Measurements from ENCODE around the gene CARMIL1. TPM values are rescaled to one million over a fixed set of nuclear protein-coding genes. Genes with fewer than 3 reads are reported as not detected.

CARMIL1 gene
- polyA plus RNA-seq, 1 of the 3 experiments (the other 2 are of a cell fraction) = 1.7 TPM

- Histone ChIP-seq H2AFZ (ENCODE audit: low read depth) (no peak overlapping the region), H3K9me2 (no peaks in the 10 kb centered on the region), H3K4me1 (ENCODE audit: control insufficient read depth in 1 of 2, insufficient read depth in 2 of 2, low read depth in 1 of 2, low read length in 1 of 2) (peaks cover 0 to 15% of the 10 kb centered on the region in 2 experiments), H3K79me2 (ENCODE audit: insufficient read depth) (no peaks in the 10 kb centered on the region), H3K36me3 (replicated peaks in 1 of 2; ENCODE audit: control insufficient read depth in 1 of 2, insufficient read depth in 2 of 2, low read length in 1 of 2) (no peaks in the 10 kb centered on the region), H3K27ac (ENCODE audit: low read depth in 2 of 2, low read length in 1 of 2) (no peak overlapping the region), H3K4me2 (no peak overlapping the region), H3K4me3 (ENCODE audit: low read depth in 2 of 2, low read length in 1 of 2) (no peak overlapping the region), H3K9me3 (no peaks in the 10 kb centered on the region), H3K9ac (no peak overlapping the region), H3F3A (replicated peaks; ENCODE audit: insufficient read depth) (peaks cover 16% of the 10 kb centered on the region), H4K20me1 (ENCODE audit: insufficient read depth) (no peaks in the 10 kb centered on the region), H3K27me3 (ENCODE audit: insufficient read depth) (no peaks in the 10 kb centered on the region)
- TF ChIP-seq FOXJ3 (CRISPR knock-in tag; IDR thresholded peaks at IDR 0.05) (no peak), USF1 (IDR thresholded peaks at IDR 0.05; ENCODE audit: borderline replicate concordance, low read depth) (no peak), SMC3 (IDR thresholded peaks at IDR 0.05; ENCODE audit: low read depth, low read length) (no peak), PBX3 (IDR thresholded peaks at IDR 0.05) (no peak), FOXM1 (IDR thresholded peaks at IDR 0.05; ENCODE audit: low read depth) (no peak), YY1 (IDR thresholded peaks at IDR 0.05; ENCODE audit: low read depth) (no peak), MEF2A (IDR thresholded peaks at IDR 0.05; ENCODE audit: borderline replicate concordance, low read depth) (no peak), RXRA (IDR thresholded peaks at IDR 0.05; ENCODE audit: borderline replicate concordance, low read depth) (no peak), GATA2 (CRISPR knock-in tag; IDR thresholded peaks at IDR 0.05) (no peak), SIN3A (IDR thresholded peaks at IDR 0.05; ENCODE audit: borderline replicate concordance, low read depth, low read length) (no peak), MAX (IDR thresholded peaks at IDR 0.05; ENCODE audit: low read depth) (no peak), MXI1 (IDR thresholded peaks at IDR 0.05; ENCODE audit: low read depth, low read length) (no peak)
- CTCF ChIA-PET = interaction anchor here (0.6 to 3.3 kb wide), 4 partner anchors 16 to 283 kb away, joined by 3 to 16 read pairs (median 8); no protein-coding TSS in a partner anchor
- POLR2A ChIA-PET = no interaction called here
- no peak for DNase-seq
- WGBS (ENCODE audit: low lambda C conversion rate) = 92% methylated on average over 6 of the region's 6 CpGs
These were observed 226.8 kb downstream of the CARMIL1 start for GRCh38 chr6:25506020-25506419.

- ChIA-PET CTCF (interaction anchor here (1.3 to 2.7 kb wide), 2 partner anchors 11 to 229 kb away, joined by 4 to 9 read pairs; partner anchors contain the start of gene CARMIL1), POLR2A (no interaction called here)
- Histone ChIP-seq H3K9me2 (no peaks in the 10 kb centered on the region), H3K27me3 (ENCODE audit: insufficient read depth) (no peaks in the 10 kb centered on the region), H3K36me3 (replicated peaks in 1 of 2; ENCODE audit: control insufficient read depth in 1 of 2, insufficient read depth in 2 of 2, low read length in 1 of 2) (no peaks in the 10 kb centered on the region), H3K9ac (no peak overlapping the region), H3K4me3 (ENCODE audit: low read depth in 2 of 2, low read length in 1 of 2) (no peak overlapping the region), H3K4me2 (no peak overlapping the region), H3K4me1 (ENCODE audit: control insufficient read depth in 1 of 2, insufficient read depth in 2 of 2, low read depth in 1 of 2, low read length in 1 of 2) (peaks cover 0 to 18% of the 10 kb centered on the region in 2 experiments; a peak in 2 of 4 replicates), H3K27ac (ENCODE audit: low read depth in 2 of 2, low read length in 1 of 2) (no peak overlapping the region), H3F3A (replicated peaks; ENCODE audit: insufficient read depth) (peaks cover 18% of the 10 kb centered on the region), H3K79me2 (ENCODE audit: insufficient read depth) (no peaks in the 10 kb centered on the region), H3K9me3 (no peaks in the 10 kb centered on the region), H2AFZ (ENCODE audit: low read depth) (no peak overlapping the region), H4K20me1 (ENCODE audit: insufficient read depth) (no peaks in the 10 kb centered on the region)
- WGBS (ENCODE audit: low lambda C conversion rate) = 88% methylated on average over 3 of the region's 3 CpGs
- DNase-seq = no peak
- TF ChIP-seq NFIC (IDR thresholded peaks at IDR 0.05; ENCODE audit: borderline replicate concordance) (no peak), PBX3 (IDR thresholded peaks at IDR 0.05) (no peak), YY1 (IDR thresholded peaks at IDR 0.05; ENCODE audit: low read depth) (no peak), POLR2AphosphoS5 (IDR thresholded peaks at IDR 0.05; ENCODE audit: low read depth, low read length) (no peak), FOSL2 (IDR thresholded peaks at IDR 0.05; ENCODE audit: borderline replicate concordance, low read depth) (no peak), NRF1 (IDR thresholded peaks at IDR 0.05; ENCODE audit: low read depth, low read length) (no peak), CHD2 (IDR thresholded peaks at IDR 0.05; ENCODE audit: low read length, partially characterized antibody) (no peak), MAX (IDR thresholded peaks at IDR 0.05; ENCODE audit: low read depth) (no peak), JUND (IDR thresholded peaks at IDR 0.05) (no peak), ELF1 (IDR thresholded peaks at IDR 0.05) (no peak), TCF12 (IDR thresholded peaks at IDR 0.05) (no peak), MXI1 (IDR thresholded peaks at IDR 0.05; ENCODE audit: low read depth, low read length) (no peak), TEAD4 (IDR thresholded peaks at IDR 0.05; ENCODE audit: borderline replicate concordance, insufficient read depth) (no peak), FOXM1 (IDR thresholded peaks at IDR 0.05; ENCODE audit: low read depth) (no peak), MEF2A (IDR thresholded peaks at IDR 0.05; ENCODE audit: borderline replicate concordance, low read depth) (no peak), USF2 (IDR thresholded peaks at IDR 0.05; ENCODE audit: borderline replicate concordance, low read depth, low read length) (no peak), SIN3A (IDR thresholded peaks at IDR 0.05; ENCODE audit: borderline replicate concordance, low read depth, low read length) (no peak)
These were observed 228.9 kb downstream of the CARMIL1 start for GRCh38 chr6:25508051-25508450.
